Inferior parietal cortex (tissue), 1 donor: Measurements from ENCODE around the gene TCHHL1.
"Not testable (repeated sequence)": the region's sequence is repeated elsewhere in the genome, so short reads cannot be mapped to it uniquely, and the experiment has no call there.

ENCODE experiments used
- DNase-seq: peaks from one replicate; pipeline ENCODE4 v3.0.0-alpha.2; 2016; ENCODE audit errors: extremely low spot score

TCHHL1 gene

DNA sequence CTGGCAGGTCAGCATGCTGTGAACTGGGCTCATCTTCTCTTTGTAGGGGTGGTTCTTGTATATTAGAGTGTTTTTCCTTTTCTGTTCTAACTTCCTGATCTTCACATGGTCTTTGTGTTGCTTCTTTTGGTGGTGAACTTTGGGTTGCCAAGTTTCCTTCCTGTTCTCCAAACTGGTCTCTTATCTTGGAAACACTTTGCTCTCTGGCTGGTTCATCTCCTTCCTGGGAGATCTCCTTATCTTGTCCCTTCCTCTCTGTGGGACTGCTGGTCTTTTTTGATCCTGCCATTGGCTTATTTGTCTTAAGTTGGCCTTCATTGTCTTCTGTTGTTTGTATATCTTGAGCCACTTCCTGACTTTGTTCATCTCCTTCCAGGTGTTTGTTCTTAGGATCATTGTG, 2.1 kb downstream of the TCHHL1 start:
- no peak for DNase-seq

DNA sequence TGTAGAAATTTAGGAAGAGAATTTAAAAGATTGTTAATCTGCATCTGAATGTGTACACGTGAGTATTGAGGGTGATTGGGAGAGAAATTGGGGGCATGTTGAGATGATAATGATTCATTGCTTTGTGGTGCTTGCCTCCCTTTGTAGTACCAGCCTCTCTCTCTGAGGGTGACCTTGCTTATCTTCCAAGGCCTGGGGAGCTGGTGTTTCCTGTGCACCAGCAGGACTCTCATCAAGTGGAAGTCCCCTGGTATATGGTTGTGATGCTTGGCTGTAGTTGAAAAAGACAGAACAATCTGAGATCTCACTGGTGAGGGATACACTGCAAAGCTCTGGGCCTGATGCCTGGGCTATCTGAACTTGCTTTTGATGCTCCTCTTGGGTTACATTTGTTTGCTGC, 4.0 kb downstream of the TCHHL1 start:
- DNase-seq: no peak

DNA sequence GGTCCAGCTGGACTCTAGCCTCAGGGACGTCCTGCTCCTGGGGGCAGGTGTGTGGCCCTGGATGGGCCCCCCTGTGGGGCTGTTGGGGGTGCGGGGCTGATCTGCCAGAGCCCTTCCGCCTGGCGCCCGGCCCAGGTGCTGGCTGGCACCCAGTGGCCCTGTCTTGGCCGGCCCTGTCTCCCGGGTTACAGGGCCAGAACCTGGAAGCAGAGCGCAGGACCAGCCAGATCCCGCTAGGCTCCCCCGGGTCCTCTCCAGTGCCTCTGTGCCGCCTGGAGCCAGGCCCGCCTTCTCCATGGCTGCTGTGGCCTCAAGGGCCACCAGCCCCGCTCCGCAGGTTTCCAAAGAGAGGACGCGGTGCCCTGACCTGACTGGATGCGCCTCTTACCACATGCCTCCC, 7.8 kb downstream of the TCHHL1 start:
- not testable (repeated sequence) for DNase-seq

DNA sequence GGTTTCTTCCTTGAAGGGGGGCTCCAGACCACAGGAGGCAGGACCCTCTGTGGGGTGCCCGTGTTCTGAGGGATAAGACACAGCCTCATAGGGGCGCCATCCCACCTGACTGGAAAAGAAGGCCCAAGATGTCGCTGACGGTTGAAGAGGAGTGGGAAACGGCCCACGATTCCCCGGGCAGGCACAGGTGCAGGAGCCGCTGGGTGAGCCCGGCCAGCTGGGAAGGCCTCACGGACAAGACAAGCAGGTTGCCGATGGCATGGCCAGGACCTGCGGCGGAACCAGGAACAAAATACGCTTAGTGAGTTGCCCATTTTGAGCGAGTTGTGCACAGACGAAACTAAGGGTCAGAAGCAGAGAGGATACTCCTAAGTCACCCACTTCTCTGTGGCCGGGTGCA, 8.4 kb downstream of the TCHHL1 start:
- DNase-seq: not testable (repeated sequence)

DNA sequence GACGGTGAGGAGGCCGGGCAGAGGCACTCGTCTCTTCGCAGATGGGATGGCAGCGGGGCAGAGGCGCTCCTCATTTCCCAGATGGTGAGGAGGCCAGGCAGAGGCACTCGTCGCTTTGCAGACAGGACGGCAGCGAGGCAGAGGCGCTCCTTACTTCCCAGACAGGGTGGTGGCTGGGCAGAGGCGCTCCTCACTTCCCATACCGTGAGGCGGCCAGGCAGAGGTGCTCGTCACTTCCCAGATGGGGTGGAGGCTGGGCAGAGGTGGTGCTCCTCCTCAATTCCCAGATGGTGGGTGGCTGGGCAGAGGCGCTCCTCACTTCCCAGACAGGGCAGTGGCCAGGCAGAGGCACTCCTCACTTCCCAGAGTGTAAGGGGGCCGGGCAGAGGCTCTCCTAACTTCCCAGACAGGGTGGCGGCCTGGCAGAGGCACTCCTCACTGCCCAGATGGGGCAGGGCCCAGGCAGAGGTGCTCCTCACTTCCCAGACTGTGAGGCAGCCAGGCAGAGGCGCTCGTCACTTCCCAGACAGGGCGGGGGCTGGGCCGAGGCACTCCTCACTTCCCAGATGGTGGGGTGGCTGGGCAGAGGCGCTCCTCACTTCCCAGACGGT, 9.9 kb downstream of the TCHHL1 start:
- no peak for DNase-seq

DNA sequence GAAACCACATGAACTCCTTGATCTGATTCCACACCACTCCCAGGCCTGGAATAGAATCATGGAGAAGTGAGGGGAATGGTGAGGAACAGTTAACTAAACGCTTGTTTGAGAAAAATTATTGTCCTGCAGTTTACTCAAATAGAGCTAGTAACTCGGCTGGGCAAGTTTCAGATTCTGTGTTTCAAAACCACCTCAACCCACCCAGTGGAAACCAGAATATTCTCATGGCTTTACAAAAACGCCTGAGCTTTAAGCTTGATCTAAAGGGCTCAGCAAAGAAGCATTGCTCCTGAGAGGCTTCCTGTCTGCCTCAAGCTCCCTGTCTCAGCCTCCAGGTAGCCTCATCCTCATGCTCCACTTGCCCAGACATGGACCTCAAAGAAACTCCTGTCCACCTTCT, 16.6 kb downstream of the TCHHL1 start:
- no peak for DNase-seq

DNA sequence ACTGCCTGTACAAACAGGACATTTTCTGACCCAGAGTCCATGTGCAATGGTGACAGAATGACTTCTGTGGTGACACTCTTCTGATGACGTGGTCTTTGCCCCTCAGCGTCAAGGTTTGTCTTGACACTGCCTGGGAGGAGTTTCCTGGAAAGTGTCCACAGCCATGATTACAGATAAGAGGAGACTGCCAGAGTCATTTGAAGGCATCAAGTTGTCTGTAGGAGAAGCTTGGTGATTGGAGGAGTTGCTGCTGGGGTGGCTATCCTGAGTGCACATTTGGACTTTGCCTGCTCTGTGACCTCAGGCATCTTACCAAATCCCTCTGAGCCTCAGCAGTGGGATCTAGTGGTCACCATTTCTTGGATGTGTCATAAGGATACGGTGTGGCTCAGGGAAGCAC, 17.7 kb downstream of the TCHHL1 start:
- no peak for DNase-seq

DNA sequence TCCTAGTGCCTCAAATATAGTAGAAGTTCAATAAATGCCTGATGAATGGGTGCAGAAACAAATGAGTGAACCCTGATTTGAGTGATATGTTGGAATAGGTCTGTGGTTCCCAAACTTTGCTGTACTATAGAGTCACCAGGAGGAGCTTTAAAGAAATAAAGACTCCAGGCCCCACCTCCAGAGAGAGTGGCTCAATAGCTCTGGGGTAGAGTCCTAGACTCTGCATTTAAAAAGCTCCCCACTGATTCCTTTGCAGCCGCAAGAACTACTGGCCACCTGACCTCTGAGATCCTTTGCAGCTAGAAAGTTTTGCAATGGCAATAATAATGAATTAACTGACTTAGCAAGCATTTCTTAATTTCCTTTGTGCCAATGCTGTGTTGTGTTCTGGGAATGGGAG, 20.9 kb downstream of the TCHHL1 start:
- no peak for DNase-seq

DNA sequence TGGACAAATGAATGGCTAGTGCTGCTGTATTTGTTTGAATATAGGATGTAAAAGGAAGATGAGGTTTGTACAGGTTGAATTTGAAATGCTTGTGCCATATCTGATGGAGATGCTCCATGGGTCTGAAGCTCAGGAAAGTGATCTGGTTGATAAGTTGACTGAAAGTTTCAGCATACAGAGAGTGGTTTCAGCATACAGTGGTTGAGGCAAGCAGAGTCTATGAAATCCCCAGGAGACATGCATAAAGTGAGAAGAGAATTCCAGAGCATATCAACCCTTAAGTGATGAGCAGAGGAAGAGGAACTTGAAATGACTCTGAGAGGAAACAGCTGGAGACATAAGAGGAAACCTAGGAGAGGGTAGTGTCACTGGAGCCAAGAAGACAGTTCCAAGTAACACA, 21.7 kb downstream of the TCHHL1 start:
- DNase-seq: no peak

DNA sequence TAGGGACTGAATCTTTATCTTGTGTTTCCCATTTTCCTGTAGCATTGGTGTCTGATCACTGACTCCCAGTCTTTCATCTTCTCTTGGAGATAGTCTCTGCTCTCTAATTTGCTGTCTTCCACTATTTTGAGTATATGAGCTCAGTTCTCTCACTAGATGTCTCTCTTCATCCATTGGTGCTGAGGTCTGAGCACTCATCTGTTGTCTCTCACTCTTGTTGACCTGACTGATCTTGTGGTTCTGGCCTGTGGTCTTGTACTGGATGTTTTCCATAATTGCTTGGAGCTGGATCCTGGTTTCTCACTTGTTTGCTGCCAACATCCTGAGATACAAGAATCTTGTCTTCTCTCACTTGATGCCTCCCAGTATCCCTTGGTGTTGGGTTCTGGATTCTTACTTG, 26.9 kb downstream of the TCHHL1 start:
- no peak for DNase-seq

DNA sequence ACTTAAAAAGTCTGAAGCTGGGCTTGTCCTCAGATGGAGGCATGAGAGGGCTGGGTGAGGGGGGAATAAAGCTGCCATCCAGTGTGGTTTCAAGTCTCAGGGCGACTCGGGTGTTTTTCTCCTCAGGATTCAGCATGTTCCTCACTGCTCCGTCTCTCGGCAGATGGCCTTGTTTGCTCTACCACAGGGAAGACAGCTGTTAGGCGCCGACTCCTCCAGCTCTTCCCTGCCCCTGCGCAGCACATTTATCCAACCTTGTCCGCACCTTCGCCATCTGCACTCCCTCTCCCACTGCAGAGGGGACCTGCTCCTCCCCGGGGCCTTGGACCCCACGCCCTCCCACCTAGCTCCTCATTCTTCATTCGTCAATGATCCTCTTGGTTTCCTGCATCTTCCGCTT, 35.5 kb downstream of the TCHHL1 start:
- no peak for DNase-seq

DNA sequence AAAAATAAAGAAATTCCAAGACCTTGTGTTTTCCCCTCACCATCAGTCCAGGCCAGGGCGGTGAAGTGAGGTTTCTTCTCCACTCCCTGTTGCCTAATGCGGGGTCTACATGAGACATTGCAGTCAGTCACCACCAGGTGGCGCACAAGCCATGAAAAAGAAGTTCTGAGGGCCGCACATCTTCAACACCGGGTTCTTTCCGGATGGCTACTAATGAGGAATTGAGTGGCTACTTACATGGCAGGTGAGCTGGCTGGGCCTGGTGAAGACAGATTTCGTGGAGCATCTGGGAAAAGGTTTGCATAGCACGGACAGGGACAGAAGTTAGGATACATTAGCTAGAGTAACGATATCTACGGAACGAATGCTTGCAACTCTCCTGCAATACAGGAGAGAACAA, 36.3 kb downstream of the TCHHL1 start:
- peak; percentile 88 for DNase-seq

DNA sequence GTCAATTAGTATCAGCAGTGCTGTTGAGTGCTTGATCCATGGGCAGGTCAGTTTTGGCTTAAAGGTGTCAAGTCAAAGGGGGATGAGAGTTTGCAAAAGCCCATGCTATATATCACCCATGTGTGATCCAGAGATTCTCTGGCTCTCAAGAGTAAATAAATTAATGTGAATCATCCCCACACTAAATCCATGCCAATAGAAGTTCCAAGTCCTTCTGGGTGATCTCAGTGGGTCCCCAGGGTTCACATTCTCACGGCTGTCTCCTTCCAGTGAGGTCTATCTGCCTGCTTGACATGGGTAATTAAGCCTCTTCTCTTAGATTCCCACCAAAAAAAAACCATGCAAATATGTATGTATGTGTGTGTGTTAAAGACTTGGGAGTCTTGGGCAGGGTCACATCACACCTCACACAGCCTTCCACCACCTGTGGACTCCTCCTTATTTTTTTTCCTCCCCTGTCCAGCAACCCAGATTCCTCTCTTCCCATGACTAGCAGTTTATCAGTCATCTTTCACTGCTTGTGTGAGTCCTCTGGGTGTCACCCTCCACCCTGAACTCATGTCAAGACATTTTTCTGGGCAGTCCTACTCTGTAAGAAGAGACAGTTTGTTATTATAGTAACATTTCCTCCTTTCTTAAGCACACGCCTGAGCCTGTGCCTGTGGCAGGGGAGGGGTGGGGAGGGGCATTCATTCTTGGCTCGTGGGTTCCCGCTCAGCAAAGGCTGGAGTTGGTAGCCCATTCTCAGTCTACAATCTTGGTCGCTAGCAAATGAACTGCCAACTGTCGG, 37.8 kb downstream of the TCHHL1 start:
- DNase-seq: no peak

DNA sequence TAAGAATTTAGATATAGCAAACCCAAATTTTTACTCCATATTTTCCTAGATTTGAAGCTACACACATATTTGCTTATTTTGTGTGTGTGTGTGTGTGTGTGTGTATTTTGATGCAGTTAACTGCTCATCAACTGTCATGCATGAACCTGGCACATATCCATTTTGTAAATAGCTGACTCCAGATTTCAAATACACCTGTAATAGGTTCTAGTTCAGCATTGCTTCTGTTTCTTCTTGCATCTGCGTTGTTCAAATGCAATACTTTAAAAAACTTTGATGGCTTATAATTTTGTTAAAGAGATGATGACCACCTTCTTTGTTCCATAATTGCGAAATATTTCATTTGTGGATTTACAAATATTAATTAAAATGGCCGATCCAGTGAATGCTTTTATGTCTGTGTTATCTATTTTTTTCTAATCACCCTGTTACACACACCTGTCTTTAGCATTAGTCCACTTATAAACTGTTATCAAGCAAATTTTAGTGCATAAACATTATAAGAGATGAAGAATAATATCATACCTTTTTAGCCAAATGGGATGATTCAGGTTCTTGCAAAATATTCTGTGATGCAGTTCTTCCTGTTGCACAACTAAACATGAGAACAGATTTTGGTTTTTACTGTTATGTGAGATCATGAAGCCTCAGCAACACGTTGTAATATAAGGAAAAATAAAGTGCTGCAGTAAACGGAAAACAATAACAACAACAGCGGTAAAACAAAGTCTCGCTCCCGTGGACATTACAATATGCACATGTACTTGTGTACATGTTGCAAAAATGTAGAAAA, 39.4 kb downstream of the TCHHL1 start:
- no peak for DNase-seq

DNA sequence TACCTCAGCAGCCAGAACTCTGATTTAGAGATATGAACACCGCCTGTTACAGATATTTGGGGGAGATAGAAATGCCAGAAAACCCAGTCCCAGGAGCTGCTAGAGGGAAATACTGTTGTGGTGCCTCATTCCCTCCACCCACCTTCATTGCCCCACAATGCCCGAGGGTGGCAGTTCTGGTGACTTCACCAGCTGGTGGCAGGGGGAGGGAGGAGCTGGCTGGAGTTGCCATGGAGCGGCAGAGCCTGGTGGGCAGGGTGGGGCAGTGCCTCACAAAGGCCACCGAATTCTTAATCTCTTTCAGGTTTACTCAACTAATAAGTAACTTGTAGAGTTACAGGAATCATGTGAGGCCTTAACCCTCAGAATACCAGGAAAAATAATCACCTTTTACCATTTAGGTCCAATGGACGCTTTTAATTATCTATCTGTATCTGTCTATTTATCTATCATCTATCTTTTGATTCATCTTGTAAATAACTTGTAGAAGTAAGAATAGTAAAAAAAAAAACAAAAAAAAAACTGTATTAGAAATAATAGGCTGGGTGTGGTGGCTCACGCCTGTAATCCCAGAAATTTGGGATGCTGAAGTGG, 40.4 kb downstream of the TCHHL1 start:
- no peak for DNase-seq

DNA sequence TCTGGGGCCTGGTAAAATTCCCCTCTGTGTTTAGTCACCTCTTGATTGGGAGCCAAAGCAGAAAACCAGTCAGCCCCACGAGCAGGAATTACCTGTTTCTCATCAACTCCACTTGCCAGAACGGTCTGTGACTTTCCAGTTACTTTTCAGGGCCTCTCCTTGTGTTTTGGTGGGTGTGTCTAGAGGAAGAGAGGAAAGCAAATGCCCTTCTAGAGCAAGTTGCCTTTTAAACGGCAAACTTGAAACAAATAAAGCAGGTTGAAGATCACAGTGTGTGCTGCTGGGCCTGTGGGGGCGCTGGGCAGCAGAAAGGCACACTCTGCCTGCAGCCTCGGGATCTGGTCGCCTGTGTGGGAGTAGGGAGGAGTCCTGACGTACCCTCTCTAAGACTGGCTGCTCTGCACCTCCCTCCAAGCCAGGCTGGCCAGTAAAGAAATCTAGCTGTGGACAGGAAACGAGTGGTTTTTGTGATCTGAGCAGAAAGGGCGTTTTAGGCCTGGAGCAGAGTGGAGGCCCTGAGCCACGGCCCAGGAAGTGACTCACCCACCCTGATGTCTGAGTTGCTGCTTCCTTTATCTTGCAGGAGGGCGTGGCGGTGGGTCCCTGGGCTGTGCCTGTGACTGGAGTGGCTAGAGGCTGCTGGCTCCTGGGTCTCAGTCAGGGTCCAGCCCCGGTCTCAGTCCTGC, 41.0 kb downstream of the TCHHL1 start:
- DNase-seq: peak; percentile 47

DNA sequence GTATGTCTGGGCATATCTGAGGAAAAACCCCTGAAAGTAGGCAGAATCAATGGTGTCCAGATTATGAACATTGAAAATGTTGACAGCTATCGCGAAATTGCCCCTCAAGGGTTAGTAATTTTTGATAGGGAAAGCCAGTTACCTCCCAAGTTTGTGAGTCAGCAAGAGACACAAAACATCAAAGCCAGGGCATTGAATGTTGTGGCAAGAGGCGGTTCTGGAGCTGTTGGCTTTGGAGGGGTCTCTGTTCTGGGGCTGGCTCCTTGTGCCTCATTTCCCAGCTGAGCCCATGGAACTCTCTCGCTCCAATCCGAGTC, 41.5 kb downstream of the TCHHL1 start:
- no peak for DNase-seq

DNA sequence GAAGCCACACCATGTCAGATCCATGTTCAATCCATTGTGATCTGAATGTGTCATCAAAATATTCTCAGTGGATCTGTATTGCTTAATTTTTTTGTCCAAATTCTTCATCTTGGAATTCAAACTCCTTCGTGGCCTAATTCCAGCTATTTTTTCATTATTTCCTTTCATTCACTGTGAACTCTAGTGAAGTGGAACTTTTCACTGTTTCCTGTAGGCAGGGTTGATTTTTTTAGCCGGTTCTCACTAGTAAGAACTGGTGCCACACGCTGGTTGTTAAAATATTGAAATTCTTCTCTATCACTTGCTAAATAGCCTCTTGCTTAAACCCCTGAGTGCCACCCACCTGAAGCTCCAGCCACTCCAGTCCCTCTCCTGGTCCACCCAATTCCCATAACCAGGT, 44.5 kb downstream of the TCHHL1 start:
- DNase-seq: no peak

DNA sequence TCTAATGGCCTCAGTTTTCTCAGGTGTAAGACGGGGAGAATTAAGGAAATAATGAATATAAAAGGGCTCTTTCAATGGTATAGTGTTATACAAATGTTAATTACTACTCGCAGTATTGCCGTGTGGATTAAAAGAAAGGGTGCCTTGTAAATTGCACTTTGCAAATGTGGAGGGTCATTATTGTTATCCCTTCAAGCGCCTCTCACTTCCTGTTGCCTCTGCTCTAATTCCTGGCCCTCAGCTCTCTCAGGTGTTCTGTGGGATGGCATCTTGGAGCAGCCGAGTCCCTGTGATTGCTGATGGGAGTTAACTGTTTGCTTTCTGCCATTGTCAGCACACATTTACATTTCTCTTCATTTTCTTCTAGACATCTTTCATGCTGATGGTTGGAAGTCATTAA, 45.0 kb downstream of the TCHHL1 start:
- no peak for DNase-seq

DNA sequence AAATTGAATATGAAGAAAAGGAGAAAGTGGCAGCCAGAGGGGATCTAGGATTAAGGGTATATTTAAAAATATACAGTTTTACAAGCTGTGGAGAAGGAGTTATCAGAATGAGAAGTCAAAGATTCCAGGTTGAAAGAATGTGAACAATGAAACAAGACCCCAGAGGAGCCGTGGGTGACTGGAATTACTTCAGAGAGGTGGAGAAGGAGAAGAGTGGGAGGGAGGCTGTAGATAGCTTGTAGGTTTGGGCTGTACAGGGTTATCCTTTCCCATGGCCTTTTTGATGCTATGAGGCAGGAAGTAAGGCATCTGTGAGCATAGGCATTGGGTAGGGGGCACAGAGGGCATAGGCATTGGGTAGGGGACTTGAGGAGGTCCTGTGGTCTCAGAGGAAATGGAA, 46.8 kb downstream of the TCHHL1 start:
- no peak for DNase-seq

DNA sequence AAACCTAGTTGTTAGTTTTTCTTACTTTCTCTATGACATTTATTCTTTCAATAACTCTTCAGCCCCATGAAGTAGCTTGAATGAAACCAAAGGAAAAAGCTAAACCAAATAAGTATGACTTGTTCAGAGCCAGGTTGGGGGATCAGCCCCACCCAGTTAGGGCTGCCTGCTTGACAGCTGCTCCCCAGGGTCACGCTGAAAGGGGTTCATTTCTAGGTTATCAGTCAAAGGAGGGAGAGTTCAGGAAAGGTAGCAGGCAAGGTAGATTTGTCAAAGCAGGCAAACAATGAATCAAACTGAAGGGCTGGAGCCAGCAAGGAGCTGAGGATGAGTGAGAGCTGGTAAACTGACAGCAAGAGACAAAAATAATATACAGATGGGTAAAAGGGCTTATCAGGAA, 49.0 kb downstream of the TCHHL1 start:
- no peak for DNase-seq

DNA sequence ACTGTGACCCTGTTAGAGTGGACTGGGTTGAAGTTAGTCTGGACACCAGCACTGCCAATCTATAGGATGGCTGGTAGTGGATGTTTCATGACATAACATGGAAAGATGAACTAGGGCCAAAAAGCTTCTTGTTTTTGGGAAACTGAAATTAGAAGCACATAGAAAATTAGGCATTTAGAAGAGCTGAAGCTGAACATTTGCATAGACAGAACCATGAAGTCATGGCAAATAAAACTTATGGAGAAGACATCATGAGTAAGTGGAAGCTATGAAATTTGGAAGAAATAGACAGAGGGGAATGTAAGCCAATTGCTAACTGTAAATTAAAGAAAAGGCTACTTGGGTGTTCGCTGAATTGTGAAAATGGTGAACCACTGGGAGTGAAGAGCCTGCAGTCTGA, 49.4 kb downstream of the TCHHL1 start:
- no peak for DNase-seq
